Measurements from ENCODE around the gene KAT6B.

Gene KAT6B

GRCh38 chr10:75074711-75075445 lies 248.5 kb downstream of the KAT6B start:
- no peak for TF ChIP-seq CTCF (IDR thresholded peaks at IDR 0.05; ENCODE audit: extremely low read depth, insufficient read depth, missing control alignments)
- DNase-seq (ENCODE audit: low spot score) = no peak
- in situ Hi-C loops (cut with MboI; ENCODE audit: low pct_unique_long_range_greater_than_20kb, low sequenced_read_pairs, unreplicated experiment) = no loop called here

GRCh38 chr10:75076348-75076747 lies 249.9 kb downstream of the KAT6B start:
- in situ Hi-C loops (cut with MboI; ENCODE audit: low pct_unique_long_range_greater_than_20kb, low sequenced_read_pairs, unreplicated experiment) = no loop called here
- no peak for TF ChIP-seq CTCF (IDR thresholded peaks at IDR 0.05; ENCODE audit: extremely low read depth, insufficient read depth, missing control alignments)
- DNase-seq (ENCODE audit: low spot score) = no peak

- DNase-seq (ENCODE audit: low spot score) = no peak
- TF ChIP-seq CTCF (IDR thresholded peaks at IDR 0.05; ENCODE audit: extremely low read depth, insufficient read depth, missing control alignments) = no peak
- in situ Hi-C loops (cut with MboI; ENCODE audit: low pct_unique_long_range_greater_than_20kb, low sequenced_read_pairs, unreplicated experiment) = loop anchor here (10.0 kb wide), 1 partner anchor 835 kb away; no protein-coding TSS in a partner anchor
Measured at GRCh38 chr10:75079436-75080083, 253.2 kb downstream of the KAT6B start.

GRCh38 chr10:75080554-75080953 lies 254.2 kb downstream of the KAT6B start:
- DNase-seq (ENCODE audit: low spot score) = no peak
- TF ChIP-seq CTCF (IDR thresholded peaks at IDR 0.05; ENCODE audit: extremely low read depth, insufficient read depth, missing control alignments) = no peak
- in situ Hi-C loops (cut with MboI; ENCODE audit: low pct_unique_long_range_greater_than_20kb, low sequenced_read_pairs, unreplicated experiment) = loop anchor here (10.0 kb wide), 1 partner anchor 836 kb away; no protein-coding TSS in a partner anchor

GRCh38 chr10:75081379-75081778 lies 255.0 kb downstream of the KAT6B start:
- in situ Hi-C loops (cut with MboI; ENCODE audit: low pct_unique_long_range_greater_than_20kb, low sequenced_read_pairs, unreplicated experiment) = loop anchor here (10.0 kb wide), 1 partner anchor 837 kb away; no protein-coding TSS in a partner anchor
- TF ChIP-seq CTCF (IDR thresholded peaks at IDR 0.05; ENCODE audit: extremely low read depth, insufficient read depth, missing control alignments) = no peak

More at GRCh38 chr10:75081379-75081778, 255.0 kb downstream of the KAT6B start:
- no peak for DNase-seq (ENCODE audit: low spot score)
